ENCODE results near the gene MCCC2. TPM values are rescaled to one million over a fixed set of nuclear protein-coding genes. Genes with fewer than 3 reads are reported as not detected.

MCCC2 gene
- total and polyA plus RNA-seq, 2 experiments from 2014 or later: 31.9 to 59.1 TPM

DNA sequence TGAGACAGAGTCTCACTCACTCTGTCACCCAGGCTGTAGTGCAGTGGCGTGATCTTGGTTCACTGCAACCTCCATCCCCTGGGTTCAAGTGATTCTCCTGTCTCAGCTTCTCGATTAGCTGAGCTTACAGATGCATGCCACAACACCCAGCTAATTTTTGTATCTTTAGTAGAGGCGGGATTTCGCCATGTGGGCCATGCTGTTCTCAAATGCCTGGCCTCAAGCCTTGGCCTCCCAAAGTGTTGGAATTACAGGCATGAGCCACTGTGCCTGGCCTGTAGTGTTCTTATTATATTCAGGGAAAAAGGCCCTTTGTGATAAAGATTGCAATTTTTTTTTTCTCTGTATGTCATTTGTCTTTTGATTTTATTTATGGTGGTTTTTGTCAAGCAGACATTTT is 24.0 kb upstream of the MCCC2 start (continued):
- TF ChIP-seq, protein P1, sequence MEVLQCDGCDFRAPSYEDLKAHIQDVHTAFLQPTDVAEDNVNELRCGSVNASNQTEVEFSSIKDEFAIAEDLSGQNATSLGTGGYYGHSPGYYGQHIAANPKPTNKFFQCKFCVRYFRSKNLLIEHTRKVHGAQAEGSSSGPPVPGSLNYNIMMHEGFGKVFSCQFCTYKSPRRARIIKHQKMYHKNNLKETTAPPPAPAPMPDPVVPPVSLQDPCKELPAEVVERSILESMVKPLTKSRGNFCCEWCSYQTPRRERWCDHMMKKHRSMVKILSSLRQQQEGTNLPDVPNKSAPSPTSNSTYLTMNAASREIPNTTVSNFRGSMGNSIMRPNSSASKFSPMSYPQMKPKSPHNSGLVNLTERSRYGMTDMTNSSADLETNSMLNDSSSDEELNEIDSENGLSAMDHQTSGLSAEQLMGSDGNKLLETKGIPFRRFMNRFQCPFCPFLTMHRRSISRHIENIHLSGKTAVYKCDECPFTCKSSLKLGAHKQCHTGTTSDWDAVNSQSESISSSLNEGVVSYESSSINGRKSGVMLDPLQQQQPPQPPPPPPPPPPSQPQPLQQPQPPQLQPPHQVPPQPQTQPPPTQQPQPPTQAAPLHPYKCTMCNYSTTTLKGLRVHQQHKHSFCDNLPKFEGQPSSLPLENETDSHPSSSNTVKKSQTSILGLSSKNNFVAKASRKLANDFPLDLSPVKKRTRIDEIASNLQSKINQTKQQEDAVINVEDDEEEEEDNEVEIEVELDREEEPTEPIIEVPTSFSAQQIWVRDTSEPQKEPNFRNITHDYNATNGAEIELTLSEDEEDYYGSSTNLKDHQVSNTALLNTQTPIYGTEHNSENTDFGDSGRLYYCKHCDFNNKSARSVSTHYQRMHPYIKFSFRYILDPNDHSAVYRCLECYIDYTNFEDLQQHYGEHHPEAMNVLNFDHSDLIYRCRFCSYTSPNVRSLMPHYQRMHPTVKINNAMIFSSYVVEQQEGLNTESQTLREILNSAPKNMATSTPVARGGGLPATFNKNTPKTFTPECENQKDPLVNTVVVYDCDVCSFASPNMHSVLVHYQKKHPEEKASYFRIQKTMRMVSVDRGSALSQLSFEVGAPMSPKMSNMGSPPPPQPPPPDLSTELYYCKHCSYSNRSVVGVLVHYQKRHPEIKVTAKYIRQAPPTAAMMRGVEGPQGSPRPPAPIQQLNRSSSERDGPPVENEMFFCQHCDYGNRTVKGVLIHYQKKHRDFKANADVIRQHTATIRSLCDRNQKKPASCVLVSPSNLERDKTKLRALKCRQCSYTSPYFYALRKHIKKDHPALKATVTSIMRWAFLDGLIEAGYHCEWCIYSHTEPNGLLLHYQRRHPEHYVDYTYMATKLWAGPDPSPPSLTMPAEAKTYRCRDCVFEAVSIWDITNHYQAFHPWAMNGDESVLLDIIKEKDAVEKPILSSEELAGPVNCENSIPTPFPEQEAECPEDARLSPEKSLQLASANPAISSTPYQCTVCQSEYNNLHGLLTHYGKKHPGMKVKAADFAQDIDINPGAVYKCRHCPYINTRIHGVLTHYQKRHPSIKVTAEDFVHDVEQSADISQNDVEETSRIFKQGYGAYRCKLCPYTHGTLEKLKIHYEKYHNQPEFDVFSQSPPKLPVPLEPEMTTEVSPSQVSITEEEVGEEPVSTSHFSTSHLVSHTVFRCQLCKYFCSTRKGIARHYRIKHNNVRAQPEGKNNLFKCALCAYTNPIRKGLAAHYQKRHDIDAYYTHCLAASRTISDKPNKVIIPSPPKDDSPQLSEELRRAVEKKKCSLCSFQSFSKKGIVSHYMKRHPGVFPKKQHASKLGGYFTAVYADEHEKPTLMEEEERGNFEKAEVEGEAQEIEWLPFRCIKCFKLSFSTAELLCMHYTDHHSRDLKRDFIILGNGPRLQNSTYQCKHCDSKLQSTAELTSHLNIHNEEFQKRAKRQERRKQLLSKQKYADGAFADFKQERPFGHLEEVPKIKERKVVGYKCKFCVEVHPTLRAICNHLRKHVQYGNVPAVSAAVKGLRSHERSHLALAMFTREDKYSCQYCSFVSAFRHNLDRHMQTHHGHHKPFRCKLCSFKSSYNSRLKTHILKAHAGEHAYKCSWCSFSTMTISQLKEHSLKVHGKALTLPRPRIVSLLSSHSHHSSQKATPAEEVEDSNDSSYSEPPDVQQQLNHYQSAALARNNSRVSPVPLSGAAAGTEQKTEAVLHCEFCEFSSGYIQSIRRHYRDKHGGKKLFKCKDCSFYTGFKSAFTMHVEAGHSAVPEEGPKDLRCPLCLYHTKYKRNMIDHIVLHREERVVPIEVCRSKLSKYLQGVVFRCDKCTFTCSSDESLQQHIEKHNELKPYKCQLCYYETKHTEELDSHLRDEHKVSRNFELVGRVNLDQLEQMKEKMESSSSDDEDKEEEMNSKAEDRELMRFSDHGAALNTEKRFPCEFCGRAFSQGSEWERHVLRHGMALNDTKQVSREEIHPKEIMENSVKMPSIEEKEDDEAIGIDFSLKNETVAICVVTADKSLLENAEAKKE (CRISPR knock-in tag; IDR thresholded peaks at IDR 0.05): no peak
- no peak for TF ChIP-seq ZNF331 (CRISPR knock-in tag; IDR thresholded peaks at IDR 0.05; ENCODE audit: low read depth)
- TF ChIP-seq EZH2phosphoT487 (IDR thresholded peaks at IDR 0.05; ENCODE audit: unreplicated experiment): no peak
- TF ChIP-seq POLR2AphosphoS5 (IDR thresholded peaks at IDR 0.05; ENCODE audit: low read depth): no peak
- TF ChIP-seq, protein P2, sequence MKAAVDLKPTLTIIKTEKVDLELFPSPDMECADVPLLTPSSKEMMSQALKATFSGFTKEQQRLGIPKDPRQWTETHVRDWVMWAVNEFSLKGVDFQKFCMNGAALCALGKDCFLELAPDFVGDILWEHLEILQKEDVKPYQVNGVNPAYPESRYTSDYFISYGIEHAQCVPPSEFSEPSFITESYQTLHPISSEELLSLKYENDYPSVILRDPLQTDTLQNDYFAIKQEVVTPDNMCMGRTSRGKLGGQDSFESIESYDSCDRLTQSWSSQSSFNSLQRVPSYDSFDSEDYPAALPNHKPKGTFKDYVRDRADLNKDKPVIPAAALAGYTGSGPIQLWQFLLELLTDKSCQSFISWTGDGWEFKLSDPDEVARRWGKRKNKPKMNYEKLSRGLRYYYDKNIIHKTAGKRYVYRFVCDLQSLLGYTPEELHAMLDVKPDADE (IDR thresholded peaks at IDR 0.05): no peak
- no peak for TF ChIP-seq JUNB (IDR thresholded peaks at IDR 0.05; ENCODE audit: unreplicated experiment)

DNA sequence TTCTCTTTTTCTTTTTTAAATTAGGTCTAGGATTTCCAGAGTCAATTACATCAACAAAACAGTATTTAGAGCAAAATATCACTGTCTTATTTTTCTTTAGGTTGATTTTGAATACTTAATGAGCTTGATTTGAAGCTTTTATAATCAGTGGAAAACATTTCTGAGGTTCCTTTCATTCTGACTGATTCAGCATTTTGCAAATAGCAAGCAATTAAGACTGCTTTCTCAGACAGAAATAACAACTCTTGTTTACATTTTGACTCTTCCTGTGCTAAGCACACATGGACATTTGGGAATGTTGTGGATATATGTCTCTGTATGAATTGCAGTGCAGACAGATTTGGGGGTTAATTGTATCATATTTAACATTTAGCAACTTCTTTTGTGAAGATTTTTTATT is 22.2 kb upstream of the MCCC2 start:
- Histone ChIP-seq H2AFZ (no peak overlapping the region), H3K4me2 (no peak overlapping the region), H3K4me3 (no peak overlapping the region), H3K79me2 (replicated peaks; ENCODE audit: insufficient read depth) (no peaks in the 10 kb centered on the region), H3K36me3 (ENCODE audit: insufficient read depth) (peaks cover 10% of the 10 kb centered on the region), H4K20me1 (replicated peaks; ENCODE audit: insufficient read depth) (peaks cover 9% of the 10 kb centered on the region; the same call in 1 of the 2 replicates), H3F3A (replicated peaks; ENCODE audit: low read depth) (0 out of 2 replicates have a peak, but pooled peaks cover 2% of the 10 kb centered on the region), H3K27me3 (ENCODE audit: insufficient read depth) (no peaks in the 10 kb centered on the region), H3K9me2 (ENCODE audit: insufficient read depth) (no peaks in the 10 kb centered on the region), H3K4me1 (ENCODE audit: insufficient read depth) (no peaks in the 10 kb centered on the region), H3K27ac (ENCODE audit: low read depth) (no peak overlapping the region)
- peak overlapping the region; percentile 56; the same call in 1 of the 2 replicates for H3K27ac Mint-ChIP-seq
- ATAC-seq (no peak), DNase-seq (ENCODE audit: low spot score) (no peak)
- H3K36me3 Mint-ChIP-seq (ENCODE audit: low read depth): peaks cover 29% of the 10 kb centered on the region
- no peaks in the 10 kb centered on the region for H3K4me1 Mint-ChIP-seq
- no peaks in the 10 kb centered on the region for H3K27me3 Mint-ChIP-seq (ENCODE audit: insufficient read depth, low read depth, poor library complexity)
- H3K9me3 Mint-ChIP-seq: no peaks in the 10 kb centered on the region
- no peak overlapping the region for H3K4me3 Mint-ChIP-seq
- no peak for TF ChIP-seq ZNF331 (CRISPR knock-in tag; IDR thresholded peaks at IDR 0.05; ENCODE audit: low read depth)
- TF ChIP-seq ZNF114 (CRISPR knock-in tag; IDR thresholded peaks at IDR 0.05): no peak
- TF ChIP-seq STAT1 (IDR thresholded peaks at IDR 0.05; ENCODE audit: unreplicated experiment): no peak
- TF ChIP-seq, protein P1 (CRISPR knock-in tag; IDR thresholded peaks at IDR 0.05): no peak

All from GM23338 (cell line).